ENCODE measurements around the gene CDADC1.

GRCh38 chr13:49246850-49247642 lies 679 bp upstream of the CDADC1 start:
- TF ChIP-seq, protein P1, sequence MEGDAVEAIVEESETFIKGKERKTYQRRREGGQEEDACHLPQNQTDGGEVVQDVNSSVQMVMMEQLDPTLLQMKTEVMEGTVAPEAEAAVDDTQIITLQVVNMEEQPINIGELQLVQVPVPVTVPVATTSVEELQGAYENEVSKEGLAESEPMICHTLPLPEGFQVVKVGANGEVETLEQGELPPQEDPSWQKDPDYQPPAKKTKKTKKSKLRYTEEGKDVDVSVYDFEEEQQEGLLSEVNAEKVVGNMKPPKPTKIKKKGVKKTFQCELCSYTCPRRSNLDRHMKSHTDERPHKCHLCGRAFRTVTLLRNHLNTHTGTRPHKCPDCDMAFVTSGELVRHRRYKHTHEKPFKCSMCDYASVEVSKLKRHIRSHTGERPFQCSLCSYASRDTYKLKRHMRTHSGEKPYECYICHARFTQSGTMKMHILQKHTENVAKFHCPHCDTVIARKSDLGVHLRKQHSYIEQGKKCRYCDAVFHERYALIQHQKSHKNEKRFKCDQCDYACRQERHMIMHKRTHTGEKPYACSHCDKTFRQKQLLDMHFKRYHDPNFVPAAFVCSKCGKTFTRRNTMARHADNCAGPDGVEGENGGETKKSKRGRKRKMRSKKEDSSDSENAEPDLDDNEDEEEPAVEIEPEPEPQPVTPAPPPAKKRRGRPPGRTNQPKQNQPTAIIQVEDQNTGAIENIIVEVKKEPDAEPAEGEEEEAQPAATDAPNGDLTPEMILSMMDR (conservative IDR thresholded peaks at IDR 0.05; ENCODE audit: low read depth, low read length) = no peak
- TF ChIP-seq EZH2 (IDR thresholded peaks at IDR 0.05; ENCODE audit: low read length, unreplicated experiment) = no peak
- TF ChIP-seq EZH2phosphoT487 (IDR thresholded peaks at IDR 0.05; ENCODE audit: borderline replicate concordance, low read length) = no peak

Measured in PC-3 (cell line).